Mesothelial cell of epicardium (in vitro differentiated cells): ENCODE measurements around the gene PDE8A. TPM values are rescaled to one million over a fixed set of nuclear protein-coding genes. Genes with fewer than 3 reads are reported as not detected.

Experiments used
- DNase-seq, 2 experiments: peaks; one replicate each; pipeline ENCODE4 v3.0.0; 2021; ENCODE audit warnings: low spot score in 2 of 2; ENCODE audit not compliant: unreplicated experiment in 2 of 2
- H3K27ac Mint-ChIP-seq: 2 replicates; pipeline ENCODE4 v1.8.0; 2021; ENCODE audit warnings: mixed read lengths
- H3K27me3 Mint-ChIP-seq: 2 replicates; pipeline ENCODE4 v1.8.0; 2021; ENCODE audit warnings: low read depth, mixed read lengths
- H3K36me3 Mint-ChIP-seq: 2 replicates; pipeline ENCODE4 v1.8.0; 2021; ENCODE audit warnings: mixed read lengths
- H3K4me1 Mint-ChIP-seq: 2 replicates; pipeline ENCODE4 v1.8.0; 2021; ENCODE audit warnings: mixed read lengths
- H3K4me3 Mint-ChIP-seq: 2 replicates; pipeline ENCODE4 v1.8.0; 2021; ENCODE audit warnings: mild to moderate bottlenecking, moderate library complexity, mixed read lengths
- H3K9me3 Mint-ChIP-seq: 2 replicates; pipeline ENCODE4 v1.8.0; 2021; ENCODE audit warnings: mixed read lengths
- CTCF ChIP-seq: fragments of 200-600 bp; sonication (generic); IDR thresholded peaks from one replicate; pipeline ENCODE4 v1.5.0; 2021; ENCODE audit warnings: antibody characterized with exemption; ENCODE audit not compliant: unreplicated experiment
- total RNA-seq: library from RNA; stranded (reverse); gene quantifications from 3 replicates; pipeline ENCODE4 v1.2.1, GENCODE V29; 2021

Gene PDE8A
- total RNA-seq, 1 donor from 2014 or later, result 36.7 TPM

- H3K4me3 Mint-ChIP-seq, result no peak overlapping the region
- H3K27ac Mint-ChIP-seq, result no peak overlapping the region
- DNase-seq, result no peak
- TF ChIP-seq CTCF, result no peak
- peaks cover 29% of the 10 kb centered on the region for H3K4me1 Mint-ChIP-seq
- H3K9me3 Mint-ChIP-seq, result no peaks in the 10 kb centered on the region
- no peaks in the 10 kb centered on the region for H3K36me3 Mint-ChIP-seq
- H3K27me3 Mint-ChIP-seq, result no peaks in the 10 kb centered on the region
Observed at GRCh38 chr15:85028416-85028815, 46.8 kb downstream of the PDE8A start.

GRCh38 chr15:85029221-85029620, 47.6 kb downstream of the PDE8A start:
- TF ChIP-seq CTCF, result no peak
- DNase-seq, result no peak
- no peaks in the 10 kb centered on the region for H3K9me3 Mint-ChIP-seq
- peaks cover 29% of the 10 kb centered on the region for H3K4me1 Mint-ChIP-seq
- H3K4me3 Mint-ChIP-seq, result no peak overlapping the region
- H3K36me3 Mint-ChIP-seq, result no peaks in the 10 kb centered on the region
- H3K27me3 Mint-ChIP-seq, result no peaks in the 10 kb centered on the region
- no peak overlapping the region for H3K27ac Mint-ChIP-seq

GRCh38 chr15:85030301-85030929, 48.8 kb downstream of the PDE8A start:
- DNase-seq, result no peak
- H3K4me1 Mint-ChIP-seq, result peaks cover 24% of the 10 kb centered on the region
- no peak for TF ChIP-seq CTCF
- no peaks in the 10 kb centered on the region for H3K36me3 Mint-ChIP-seq
- no peak overlapping the region for H3K4me3 Mint-ChIP-seq
- no peaks in the 10 kb centered on the region for H3K27me3 Mint-ChIP-seq
- no peak overlapping the region for H3K27ac Mint-ChIP-seq
- H3K9me3 Mint-ChIP-seq, result no peaks in the 10 kb centered on the region

- Mint-ChIP-seq H3K27me3 (no peaks in the 10 kb centered on the region), H3K4me3 (no peak overlapping the region), H3K9me3 (no peaks in the 10 kb centered on the region), H3K36me3 (no peaks in the 10 kb centered on the region), H3K4me1 (peaks cover 29% of the 10 kb centered on the region), H3K27ac (no peak overlapping the region)
- no peak for TF ChIP-seq CTCF
- no peak for DNase-seq
Observed at GRCh38 chr15:85031086-85031943, 49.7 kb downstream of the PDE8A start.

GRCh38 chr15:85031944-85032558, 50.4 kb downstream of the PDE8A start:
- no peak for DNase-seq
- Mint-ChIP-seq H3K27me3 (no peaks in the 10 kb centered on the region), H3K9me3 (no peaks in the 10 kb centered on the region), H3K4me1 (peaks cover 27% of the 10 kb centered on the region), H3K4me3 (no peak overlapping the region), H3K27ac (peak overlapping the region; percentile 6), H3K36me3 (no peaks in the 10 kb centered on the region)
- TF ChIP-seq CTCF, result no peak
